ENCODE results near the gene TMEM176B. TPM values are rescaled to one million over a fixed set of nuclear protein-coding genes. Genes with fewer than 3 reads are reported as not detected.
A peak's percentile ranks its signal among the peaks of the same experiment; 100 is the strongest.

TMEM176B gene
- total RNA-seq, 1 donor from 2014 or later, result not detected

DNA sequence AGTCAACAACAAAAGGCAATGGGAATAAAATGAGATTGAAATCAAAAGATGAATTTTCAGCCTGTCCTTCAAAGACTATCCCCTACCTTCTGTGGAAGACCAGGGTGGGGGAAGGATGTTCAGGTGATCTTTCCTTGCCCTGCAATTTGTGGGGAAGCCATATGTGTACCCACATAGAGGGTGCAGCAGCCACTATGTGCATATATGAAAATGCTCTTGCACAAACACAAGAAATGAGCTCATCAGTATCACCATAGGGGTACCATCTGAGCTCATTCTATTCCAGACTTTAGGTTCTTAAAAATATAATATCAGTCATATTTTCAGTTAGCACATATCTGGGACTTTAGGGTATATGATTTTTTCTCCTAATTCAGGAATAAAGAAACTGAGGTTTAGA, 45.2 kb downstream of the TMEM176B start:
- DNase-seq (ENCODE audit: low read depth), result no peak

DNA sequence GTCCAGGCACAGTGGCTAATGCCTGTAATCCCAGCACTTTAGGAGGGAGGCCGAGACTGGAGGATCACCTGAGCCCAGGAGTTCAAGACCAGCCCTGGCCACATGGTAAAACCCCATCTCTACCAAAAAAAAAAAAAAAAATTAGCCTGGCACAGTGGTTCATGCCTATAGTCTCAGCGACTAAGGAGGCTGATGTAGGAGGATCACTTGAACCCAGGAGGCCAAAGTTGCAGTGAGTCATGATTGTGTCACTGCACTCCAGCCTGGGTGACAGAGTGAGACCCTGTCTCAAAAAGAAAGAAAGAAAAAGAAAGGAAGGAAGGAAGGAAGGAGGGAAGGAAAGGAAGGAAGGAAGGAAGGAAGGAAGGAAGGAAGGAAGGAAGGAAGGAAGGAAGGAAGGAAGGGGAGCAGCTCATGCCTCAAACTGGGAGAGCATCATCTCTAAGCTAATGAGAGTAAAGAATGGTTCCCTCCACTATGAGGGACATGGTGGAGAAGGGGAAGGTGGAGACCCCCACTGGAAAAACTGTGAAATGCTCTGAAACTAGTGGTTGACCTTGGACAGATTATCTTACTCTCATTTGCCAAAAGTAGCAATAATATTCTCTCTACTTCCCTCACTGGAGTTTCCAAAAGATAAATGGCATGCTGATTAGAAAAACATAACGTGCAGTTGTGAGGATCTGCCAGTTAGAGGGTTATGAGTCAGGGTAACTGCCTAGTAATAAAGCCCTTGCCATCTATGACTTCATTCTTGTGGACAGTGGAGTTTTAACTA, 46.1 kb downstream of the TMEM176B start:
- peak; percentile 5 for DNase-seq (ENCODE audit: low read depth)

GRCh38 chr7:150753239-150753638, 46.9 kb downstream of the TMEM176B start:
- no peak for DNase-seq (ENCODE audit: low read depth)

DNA sequence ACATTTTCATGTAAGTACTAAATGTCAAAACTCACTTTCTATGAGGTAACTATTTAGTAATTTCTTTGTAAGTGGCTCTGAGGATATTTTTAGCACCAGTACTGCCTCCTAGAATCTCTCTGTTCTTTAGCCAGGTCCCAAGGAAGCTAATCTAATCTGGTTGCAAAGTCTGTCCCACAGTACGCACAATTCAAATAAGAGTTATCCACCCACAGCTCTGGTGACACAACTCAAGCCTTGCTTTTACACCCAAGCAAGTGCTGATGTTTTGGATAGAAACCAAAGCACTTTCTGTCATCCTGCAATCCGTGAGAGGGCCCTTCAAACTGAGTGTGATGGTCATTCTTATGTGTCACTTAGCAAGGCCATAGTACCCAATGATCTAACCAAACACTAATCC, 48.5 kb downstream of the TMEM176B start:
- DNase-seq (ENCODE audit: low read depth), result no peak

GRCh38 chr7:150748376-150748775, 51.8 kb downstream of the TMEM176B start:
- no peak for DNase-seq (ENCODE audit: low read depth)

GRCh38 chr7:150746921-150747320, 53.2 kb downstream of the TMEM176B start:
- DNase-seq (ENCODE audit: low read depth), result no peak

DNA sequence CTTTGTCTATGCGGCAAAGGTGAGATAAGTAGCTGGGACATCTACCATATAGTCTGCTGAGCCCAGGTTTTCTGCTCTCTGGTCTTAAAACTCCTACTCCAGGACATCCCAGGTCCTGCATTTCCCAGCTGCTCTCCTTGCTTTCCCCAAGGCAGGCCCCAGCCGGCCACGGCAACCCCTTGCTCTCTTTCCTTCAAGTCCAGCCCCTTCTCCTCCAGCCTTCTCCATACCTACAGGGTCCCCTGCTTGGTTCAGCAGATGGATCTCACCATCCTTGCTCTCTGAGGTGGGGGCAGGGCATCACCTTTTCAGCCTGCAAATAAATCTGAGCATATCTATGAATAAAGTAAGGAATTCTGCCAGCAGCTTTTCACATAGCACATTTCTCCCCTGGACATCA, 54.3 kb downstream of the TMEM176B start:
- no peak for DNase-seq (ENCODE audit: low read depth)

GRCh38 chr7:150745086-150745485, 55.1 kb downstream of the TMEM176B start:
- DNase-seq (ENCODE audit: low read depth), result no peak

- DNase-seq (ENCODE audit: low read depth), result no peak
These were observed 56.0 kb downstream of the TMEM176B start for GRCh38 chr7:150744041-150744656.

- DNase-seq (ENCODE audit: low read depth), result no peak
These were observed 57.7 kb downstream of the TMEM176B start for GRCh38 chr7:150742286-150742968.

Other genes with a start within 250 kb of the TMEM176B start
- not detected in 2 replicates for gene GIMAP4, start 233.0 kb downstream of the TMEM176B start, total RNA-seq
- not detected in 2 replicates for gene GIMAP6, start 168.0 kb downstream of the TMEM176B start, total RNA-seq
- 2.1 and 2.2 TPM in 2 replicates for gene GIMAP2, start 114.7 kb downstream of the TMEM176B start, total RNA-seq
- not detected in 2 replicates for gene GIMAP1, start 83.8 kb downstream of the TMEM176B start, total RNA-seq
- gene GIMAP5, start 62.9 kb downstream of the TMEM176B start, total RNA-seq, result not detected in 2 replicates
- gene TMEM176A, start 405 bp upstream of the TMEM176B start, total RNA-seq, result not detected in 2 replicates
- gene AOC1, start 52.2 kb upstream of the TMEM176B start, total RNA-seq, result 0.21 and 0.62 TPM in 2 replicates
- 6.9 and 8.7 TPM in 2 replicates for gene KCNH2, start 178.0 kb upstream of the TMEM176B start, total RNA-seq
- not detected in 2 replicates for gene NOS3, start 190.7 kb upstream of the TMEM176B start, total RNA-seq
- gene ATG9B, start 224.1 kb upstream of the TMEM176B start, total RNA-seq, result 0.11 and 0.21 TPM in 2 replicates
- gene ABCB8, start 228.1 kb upstream of the TMEM176B start, total RNA-seq, result 47.8 and 53.0 TPM in 2 replicates
- 3.6 and 5.5 TPM in 2 replicates for gene ASIC3, start 248.2 kb upstream of the TMEM176B start, total RNA-seq